GM21723 (cell line): ENCODE results near the gene WNT3A.
A peak's percentile ranks its signal among the peaks of the same experiment; 100 is the strongest.

ENCODE experiments used
- ATAC-seq: cut with Tn5 transposase; IDR thresholded peaks from one replicate; pipeline ENCODE4 v1.9.1; 2021; ENCODE audit warnings: mild to moderate bottlenecking, moderate library complexity; ENCODE audit not compliant: unreplicated experiment

WNT3A gene

DNA sequence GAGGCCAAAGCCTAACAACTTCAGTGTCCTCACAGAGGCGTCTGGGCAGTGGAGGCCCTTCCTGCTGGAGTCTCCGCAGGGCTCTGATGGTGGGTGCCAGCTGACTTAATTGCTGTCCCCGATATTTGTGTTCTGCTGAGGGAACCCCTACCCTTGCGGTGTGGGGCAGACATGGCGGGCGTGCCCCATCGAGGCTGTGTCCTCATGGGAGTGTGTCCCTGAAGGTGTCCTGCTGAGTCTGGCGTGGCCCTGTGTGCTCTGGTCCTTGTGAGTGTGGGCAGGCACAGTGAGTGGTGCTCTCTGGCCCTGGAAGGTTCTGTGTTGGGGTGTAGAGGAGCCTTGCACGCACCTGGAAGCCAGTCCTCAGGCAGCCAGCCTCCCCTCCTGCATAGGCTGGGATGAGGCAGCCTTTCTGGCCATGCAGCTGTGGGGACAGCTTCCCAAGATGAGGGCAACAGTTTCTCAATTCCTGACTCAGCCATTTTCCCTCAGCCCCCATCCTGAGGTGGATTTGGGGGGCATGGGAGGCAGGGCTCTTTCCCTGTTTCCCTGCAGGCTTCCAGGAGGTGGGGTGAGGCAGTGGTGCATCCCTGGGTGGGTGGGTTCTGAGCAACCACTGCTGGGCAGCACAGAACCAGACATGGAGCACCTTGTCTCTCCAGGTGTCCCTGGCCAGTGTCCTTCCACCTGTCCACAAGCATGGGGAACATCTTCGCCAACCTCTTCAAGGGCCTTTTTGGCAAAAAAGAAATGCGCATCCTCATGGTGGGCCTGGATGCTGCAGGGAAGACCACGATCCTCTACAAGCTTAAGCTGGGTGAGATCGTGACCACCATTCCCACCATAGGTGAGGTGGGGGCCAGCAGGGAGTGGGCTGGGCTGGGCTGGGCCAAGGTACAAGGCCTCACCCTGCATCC is 89.9 kb downstream of the WNT3A start:
- ATAC-seq, result no peak

DNA sequence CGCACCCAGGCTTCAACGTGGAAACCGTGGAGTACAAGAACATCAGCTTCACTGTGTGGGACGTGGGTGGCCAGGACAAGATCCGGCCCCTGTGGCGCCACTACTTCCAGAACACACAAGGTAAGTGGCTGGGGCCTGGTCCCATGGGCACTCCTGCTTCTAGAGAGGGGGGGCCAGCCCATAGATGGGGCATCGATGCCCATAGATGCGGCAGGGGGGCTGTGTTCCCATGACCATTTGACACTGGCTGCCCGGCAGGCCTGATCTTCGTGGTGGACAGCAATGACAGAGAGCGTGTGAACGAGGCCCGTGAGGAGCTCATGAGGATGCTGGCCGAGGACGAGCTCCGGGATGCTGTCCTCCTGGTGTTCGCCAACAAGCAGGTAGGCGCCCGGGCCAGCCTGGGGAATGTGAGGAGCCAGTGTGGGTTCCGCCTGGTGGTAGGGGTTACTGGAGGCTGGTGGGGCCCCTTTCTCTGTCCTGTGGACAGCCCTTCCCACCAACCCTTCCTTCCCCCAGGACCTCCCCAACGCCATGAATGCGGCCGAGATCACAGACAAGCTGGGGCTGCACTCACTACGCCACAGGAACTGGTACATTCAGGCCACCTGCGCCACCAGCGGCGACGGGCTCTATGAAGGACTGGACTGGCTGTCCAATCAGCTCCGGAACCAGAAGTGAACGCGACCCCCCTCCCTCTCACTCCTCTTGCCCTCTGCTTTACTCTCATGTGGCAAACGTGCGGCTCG is 90.7 kb downstream of the WNT3A start:
- ATAC-seq, result no peak

DNA sequence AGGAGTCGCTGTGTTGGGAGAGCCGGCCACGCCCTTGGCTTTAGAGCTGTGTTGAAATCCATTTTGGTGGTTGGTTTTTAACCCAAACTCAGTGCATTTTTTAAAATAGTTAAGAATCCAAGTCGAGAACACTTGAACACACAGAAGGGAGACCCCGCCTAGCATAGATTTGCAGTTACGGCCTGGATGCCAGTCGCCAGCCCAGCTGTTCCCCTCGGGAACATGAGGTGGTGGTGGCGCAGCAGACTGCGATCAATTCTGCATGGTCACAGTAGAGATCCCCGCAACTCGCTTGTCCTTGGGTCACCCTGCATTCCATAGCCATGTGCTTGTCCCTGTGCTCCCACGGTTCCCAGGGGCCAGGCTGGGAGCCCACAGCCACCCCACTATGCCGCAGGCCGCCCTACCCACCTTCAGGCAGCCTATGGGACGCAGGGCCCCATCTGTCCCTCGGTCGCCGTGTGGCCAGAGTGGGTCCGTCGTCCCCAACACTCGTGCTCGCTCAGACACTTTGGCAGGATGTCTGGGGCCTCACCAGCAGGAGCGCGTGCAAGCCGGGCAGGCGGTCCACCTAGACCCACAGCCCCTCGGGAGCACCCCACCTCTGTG is 91.6 kb downstream of the WNT3A start:
- no peak for ATAC-seq

DNA sequence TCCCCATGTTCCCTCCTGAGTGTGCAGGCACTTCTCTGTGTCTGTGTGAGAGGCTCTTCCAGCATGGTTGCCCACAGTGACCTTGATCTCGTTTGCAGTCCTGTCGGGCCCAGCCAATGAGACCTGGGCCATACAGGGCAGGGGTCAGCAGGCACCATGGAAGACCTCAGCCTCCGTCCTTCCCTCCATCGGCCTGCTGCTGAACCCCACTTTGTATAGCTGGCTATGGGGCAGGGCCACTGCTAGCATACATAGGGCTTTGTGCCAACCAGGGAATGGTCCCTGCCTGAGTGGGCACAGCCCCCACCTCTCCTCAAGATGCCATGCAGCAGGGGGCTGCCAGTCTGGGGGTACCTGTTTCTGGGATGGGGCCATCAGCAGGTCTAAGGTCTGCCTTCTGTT is 92.5 kb downstream of the WNT3A start:
- ATAC-seq, result no peak

DNA sequence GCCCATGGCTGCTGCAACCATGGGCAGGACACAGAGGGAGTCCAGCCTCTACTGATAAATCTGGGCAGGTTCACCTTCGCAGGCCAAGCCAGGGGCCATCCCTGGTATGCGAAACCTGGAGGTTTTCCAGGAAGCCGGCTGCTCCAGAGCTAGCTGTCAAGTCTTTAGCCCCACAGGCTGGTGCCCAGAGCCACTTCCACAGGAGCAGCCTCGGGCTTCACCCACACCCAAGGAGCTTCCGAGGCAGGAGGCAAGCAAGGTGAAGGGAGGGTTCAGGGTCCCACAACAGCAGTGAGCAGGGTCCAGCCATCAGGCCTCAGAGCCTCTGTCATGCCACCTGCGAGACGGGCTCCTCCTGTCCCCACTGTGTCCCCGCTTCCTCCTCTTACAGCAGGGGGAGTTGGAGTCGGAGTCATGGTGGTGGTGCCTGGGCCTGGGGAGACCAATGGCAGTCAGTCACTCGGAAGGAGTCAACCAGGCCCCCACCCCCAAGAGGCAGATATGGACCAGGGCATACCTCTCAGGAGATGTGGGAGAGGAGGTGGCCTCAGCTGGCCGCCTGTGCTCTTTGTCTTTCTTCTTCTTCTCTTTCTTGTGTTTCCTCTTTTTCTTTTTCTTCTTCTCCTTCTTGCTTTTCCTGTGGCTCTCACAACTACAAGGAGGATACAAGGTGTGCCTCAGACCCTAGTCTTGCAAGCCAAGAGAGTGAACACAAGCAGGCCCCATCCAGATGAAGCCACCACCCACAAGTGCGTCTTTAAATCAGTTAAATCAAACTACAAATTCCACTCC is 94.2 kb downstream of the WNT3A start:
- ATAC-seq, result no peak

DNA sequence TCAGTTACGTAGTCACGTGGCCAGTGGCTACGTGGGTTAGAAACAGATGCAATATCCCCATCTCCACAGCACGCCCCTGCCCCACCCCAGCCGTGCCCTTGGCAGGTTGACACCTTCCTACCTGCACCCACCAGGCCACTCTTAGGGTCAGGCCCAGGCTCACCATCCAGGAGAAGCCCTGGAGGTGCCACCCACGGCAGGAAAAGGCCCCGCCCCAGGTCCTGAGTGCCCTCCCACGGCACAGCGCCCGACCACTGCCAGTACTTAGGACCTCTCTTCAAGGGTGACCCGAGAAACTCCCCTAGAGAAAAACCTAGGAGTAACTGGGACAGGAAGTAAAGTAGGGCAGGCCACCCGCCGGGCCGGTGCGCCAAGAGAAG is 94.8 kb downstream of the WNT3A start:
- ATAC-seq, result no peak

DNA sequence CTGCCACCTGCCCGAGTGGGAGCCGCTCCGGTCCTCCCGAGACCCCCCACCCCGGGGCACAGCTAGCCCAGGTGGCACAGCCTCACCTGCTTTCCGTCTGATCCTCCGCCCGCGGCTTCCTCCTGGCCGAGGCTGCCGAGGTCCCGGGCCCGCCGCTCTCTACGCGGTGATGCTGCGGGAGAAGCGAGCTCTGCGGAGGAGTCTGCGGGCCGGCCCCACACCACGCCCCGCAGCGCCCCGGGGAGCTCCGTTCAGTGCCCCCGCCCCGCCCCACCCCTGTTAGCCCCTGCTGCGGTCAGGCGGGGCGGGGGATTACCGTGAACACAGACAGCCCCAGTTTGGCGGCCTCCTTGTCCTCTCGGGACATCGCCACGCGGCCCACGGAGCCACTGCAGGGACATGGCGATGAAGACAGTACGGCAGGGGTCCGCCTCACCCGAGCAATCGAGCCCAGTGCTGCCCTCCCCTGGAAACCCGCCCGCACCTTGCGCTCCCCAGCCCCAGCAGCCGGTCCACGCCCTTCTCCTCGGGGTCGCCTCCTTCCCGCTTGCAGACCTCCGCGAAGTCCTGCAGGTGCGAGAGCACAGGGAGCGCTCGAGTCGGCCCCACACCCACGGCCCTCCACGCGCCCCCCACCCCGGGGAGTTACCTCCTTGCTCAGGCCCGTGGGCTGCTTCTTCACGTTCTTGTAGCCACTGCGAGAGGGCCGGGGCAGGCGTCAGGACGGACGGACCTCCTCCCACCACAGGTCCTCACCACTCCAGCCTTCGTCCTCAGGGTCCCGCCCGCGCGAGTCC is 95.4 kb downstream of the WNT3A start:
- peak; percentile 35 for ATAC-seq

DNA sequence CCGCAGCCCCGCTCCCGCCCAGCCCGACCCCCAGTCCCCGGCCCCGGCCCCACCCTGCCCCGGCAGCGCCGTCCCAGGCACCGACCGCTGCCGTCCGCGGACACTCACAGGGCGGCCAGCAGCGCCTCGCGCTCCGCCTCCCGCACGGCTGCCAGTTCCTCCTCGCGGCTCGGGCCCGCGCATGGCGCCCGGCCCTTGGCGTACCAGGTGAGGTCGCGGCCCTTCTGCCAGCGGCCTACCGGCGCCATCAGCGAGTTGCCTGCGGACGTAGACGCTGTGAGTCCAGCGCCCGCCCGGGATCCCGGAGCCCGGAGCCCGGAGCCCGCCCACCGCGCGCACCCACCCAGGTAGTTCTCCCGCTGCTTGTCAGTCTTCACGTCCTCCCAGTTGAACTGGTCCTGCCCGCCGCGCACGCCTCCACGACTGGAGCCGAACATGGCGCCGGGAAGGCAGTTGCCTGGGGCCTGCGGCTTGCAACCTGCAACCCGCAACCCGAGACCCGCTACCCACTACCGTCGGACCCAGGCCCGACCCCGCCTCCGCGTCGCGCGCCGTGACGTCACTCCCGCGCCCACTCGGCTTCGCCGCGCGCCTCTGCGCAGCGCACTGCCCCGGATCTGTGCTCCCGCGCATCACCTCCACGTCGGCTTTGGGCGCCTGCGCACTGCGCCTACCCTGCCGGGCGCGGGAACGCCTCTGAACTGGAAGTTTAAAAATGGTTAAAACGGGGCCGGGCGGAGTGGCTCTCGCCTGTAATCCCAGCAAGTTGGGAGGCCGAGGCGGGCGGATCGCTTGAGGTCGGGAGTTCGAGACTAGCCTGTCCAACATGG is 96.2 kb downstream of the WNT3A start, which contains the start of gene C1orf35:
Gene C1orf35, minus strand, starts transcription at position 535 of the 830 bp plus-strand sequence. Its CDS starts 98 bp downstream, at position 437.
- peak; percentile 59 for ATAC-seq

DNA sequence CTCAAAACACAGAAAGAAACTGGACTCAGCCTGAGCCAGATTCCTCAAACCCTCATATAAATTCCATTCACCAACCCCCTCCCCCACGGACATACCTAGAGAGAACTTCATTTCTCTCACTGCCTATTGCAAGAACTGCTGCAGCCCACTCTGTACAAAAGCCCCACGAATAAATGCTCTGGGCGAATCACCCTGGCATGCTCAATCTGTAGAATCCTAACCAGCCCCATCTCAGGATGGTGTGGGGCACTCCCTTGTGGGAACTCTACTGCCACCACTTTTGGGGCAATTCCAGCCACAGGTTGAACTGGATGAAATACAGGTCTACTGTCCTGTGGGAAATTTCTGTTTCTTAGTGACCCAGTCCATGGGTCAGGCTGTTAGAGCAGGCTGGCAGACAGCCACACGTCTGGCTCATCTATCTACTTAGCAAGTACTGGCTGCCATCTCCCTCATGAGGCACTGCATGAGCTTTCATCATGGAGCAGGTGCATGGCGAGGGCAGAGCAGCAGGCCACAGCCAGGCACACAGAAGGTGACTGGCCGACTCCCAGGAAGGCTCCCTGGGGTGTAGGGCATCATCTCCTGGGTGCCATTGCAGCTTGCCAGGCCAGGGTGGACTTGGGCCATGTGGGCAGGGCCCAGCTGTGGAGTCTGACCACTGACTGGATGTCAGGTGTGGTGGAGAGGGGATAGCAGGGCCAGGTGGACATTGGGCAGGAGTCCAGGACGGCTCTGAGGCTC is 97.9 kb downstream of the WNT3A start:
- ATAC-seq, result no peak

DNA sequence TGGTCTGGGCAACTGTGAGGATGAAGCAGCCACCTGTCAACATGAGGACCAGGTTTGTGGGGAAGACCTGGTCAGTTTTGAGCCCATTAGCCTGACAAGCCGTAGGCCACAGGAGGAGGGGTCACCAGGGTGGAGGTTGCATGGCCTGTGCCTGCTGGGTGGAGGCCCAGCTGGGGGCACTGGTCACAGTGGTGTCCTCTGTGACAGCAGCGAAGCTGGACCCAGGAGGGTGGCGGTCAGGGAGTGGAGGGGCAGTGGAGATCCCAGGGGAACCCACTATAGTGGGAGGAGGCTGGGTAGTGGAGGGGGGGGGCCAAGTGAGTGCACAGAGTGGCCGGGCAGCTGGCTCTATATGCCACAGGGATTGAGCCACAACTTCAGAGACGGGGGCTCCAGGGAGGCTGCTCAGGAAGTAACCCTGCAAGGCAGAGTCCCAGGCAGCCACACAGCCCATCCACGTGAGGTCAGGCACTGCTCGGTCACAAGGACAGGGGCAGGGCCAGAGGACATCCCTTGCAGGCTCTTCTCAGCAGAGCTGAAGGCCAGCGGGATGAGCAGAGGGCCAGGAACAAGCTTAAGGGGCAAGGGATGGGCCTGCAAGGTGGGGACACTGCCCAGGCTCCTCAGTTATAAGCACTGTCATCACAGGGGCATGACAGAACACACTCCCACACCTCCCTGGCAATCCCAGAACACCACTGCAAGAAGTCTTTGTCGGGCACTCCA is 98.6 kb downstream of the WNT3A start:
- no peak for ATAC-seq

DNA sequence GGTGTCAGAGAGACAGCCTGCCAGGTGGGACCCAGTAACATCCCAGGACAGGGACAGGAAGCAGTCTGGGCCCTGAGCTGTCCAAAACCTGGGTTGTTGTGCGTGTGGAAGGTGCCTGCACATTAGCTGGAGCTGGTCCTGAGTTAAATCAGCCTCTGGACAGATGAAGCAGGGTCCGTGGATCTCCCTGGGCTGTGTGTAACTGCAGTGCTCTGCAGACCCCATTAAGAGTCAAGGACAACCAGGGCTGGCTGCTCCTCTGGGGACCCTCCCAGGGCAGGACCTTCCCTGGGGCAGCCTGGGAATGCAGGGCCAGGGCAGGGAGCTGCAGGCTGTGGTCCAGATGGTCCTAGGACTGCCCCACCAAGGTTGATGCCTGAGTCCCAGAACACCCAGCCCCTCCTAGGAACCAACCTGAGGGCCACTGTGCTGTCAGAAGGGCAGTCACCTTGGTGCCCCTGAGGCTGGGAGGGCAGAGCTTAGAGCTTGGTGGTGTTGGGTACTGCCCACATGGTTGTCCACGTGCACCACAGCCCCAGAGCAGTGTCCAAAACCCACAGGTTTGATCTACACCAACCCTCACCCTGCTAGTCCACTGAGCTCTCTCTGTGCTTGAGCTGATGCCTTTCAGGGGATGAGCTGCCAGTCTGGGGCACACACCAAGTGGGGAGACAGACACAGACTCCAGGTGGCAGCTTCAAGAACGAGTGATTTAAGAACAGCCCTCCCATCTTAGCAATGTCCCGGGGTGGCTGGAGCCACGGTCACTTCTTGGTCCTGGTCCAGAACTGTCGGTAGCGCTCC is 99.4 kb downstream of the WNT3A start:
- no peak for ATAC-seq

DNA sequence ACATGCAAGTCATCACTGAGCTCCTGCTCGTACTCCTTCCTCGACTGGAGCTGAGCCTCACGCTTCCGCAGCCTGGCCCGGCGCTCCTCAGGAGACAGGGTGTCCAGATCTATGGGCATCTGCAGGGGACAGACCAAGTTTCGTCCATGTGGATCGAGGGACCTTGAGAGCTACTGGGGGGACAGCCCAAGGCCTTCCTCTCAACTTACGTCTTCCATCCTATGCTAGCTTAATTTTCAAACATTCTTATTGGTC is 99.9 kb downstream of the WNT3A start:
- no peak for ATAC-seq

DNA sequence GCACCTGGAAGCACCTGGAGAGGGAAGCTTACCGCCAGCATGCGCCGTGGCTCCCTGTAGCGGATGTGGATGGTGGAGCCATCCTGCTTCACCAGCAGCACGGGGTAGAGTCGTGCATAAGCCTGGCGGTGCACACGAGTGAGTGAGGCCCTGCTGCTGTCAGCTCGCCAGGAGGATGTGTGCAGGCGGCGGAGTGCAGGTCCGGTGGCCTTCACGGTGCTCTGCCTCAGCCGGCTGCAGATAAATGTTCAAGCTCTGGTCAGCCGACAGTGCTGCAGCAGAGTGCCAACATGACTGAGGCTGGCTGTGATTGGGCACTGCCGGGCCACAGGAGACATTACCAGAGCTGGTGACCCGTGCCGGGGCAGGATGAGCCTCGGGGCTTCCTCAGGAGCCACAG is 100.8 kb downstream of the WNT3A start:
- ATAC-seq, result no peak

DNA sequence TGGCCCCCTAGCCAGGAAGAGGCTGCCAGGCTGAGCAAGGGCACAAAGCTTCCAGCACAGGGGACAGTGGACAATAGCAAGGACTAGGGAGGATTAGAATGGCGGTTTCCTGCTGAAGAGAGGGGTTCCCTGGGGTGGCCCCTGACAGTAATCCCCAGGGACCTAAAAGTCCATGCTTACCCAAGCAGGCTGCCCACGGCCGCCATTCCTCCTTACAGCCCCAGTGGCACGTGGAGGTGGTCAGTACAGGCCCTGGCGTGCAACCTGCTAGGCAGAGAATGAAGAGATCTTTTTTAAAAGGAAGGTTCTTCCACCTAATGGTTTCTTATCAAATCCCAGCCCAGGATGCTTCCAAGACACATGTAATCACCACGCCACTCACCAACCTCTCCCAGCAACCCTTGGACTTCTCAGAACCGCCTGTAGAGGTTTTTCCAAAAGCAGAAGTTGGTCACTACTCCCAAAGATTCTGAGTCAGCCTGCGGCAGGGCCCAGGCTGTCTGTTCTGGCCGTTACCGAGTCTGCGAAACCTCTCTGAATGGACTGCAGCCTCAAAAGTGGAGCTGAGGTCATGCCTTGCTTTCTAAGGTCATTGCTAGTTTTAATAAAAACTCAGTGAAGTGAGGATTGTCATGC is 101.4 kb downstream of the WNT3A start:
- no peak for ATAC-seq

DNA sequence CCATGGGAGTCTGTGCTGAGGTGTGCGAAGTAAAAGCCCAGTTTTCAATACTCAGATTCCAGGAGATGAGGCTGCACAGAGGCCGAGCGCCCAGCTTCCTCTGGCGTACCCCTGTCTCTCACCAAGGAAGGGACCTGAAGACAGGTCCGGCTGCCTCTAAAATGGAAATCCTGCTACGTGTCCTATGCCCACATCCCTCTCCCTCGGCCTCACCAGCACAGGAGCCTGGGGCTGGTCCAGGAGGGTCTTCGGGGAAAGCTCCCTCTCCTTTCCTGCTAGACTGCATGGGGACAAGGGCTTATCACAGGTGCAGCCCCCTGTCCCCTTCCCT is 101.9 kb downstream of the WNT3A start:
- ATAC-seq, result no peak

DNA sequence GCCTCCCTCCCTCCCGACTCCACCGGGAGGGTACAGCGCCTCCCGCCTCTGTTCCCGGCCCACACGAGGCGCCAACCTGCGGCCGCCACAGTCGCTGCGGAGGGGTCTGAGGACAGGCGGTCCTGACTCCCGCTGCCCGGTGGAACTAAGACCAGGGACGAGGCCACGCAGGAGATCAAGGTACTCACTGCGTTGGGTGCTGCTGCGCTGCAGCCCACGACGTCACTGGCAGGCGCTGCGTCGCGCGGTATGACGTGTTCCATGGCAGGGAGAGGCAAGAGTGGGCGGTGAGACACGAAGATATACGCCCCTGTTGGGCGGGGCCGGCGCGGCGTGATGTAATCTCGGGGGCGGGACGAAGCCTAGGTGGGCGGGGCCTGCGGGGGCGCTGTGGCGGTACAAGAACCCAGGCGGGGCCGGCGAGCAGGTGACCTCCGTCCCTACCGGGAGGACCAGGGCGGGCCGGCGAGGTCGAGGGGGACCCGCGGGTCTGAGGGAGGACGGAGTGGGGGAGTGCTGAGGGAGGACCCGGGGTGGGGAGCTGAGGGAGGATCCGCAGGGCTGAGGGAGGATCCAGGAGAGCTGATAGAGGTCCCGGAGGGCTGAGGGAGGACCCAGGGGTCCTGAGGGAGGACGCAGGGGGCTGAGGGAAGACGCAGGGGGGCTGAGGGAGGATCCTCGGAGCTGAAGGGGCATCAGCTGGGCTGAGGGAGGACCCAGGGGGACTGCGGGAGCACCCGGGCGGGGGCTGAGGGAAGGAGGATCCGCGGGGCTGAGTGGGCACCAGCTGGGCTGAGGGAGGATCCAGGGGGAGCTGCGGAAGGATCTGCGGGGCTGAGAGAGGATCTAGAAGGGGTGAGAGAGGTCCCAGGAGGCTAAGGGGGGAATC is 102.5 kb downstream of the WNT3A start, which contains the start of gene MRPL55:
Gene MRPL55, minus strand, starts transcription at position 227 of the 889 bp plus-strand sequence. CDS start 1,039 bp downstream, outside the sequence.
- ATAC-seq, result peak; percentile 87
